Measurements from ENCODE around the gene TMEM59L. TPM values are rescaled to one million over a fixed set of nuclear protein-coding genes. Genes with fewer than 3 reads are reported as not detected.

Gene TMEM59L
- total and polyA plus RNA-seq, 9 of the 15 experiments (the other 6 are each of a cell fraction or from before 2014, with no cell fraction given) = 0.37 TPM; not detected in 8

- TF ChIP-seq RNF2 (IDR thresholded peaks at IDR 0.05) (peak; percentile 72), GTF2F1 (IDR thresholded peaks at IDR 0.05; ENCODE audit: low read depth, low read length) (no peak; the same call in 1 of the 2 replicates), ETV6 (IDR thresholded peaks at IDR 0.05; ENCODE audit: borderline replicate concordance in 1 of 2, low read depth in 2 of 2, low read length in 1 of 2) (no peak), ETV6 (CRISPR knock-in tag; IDR thresholded peaks at IDR 0.05; ENCODE audit: borderline replicate concordance) (no peak), DPF2 (IDR thresholded peaks at IDR 0.05) (peak; percentile 57; the same call in 1 of the 2 replicates), RFX1 (IDR thresholded peaks at IDR 0.05) (no peak), ETV5 (CRISPR knock-in tag; IDR thresholded peaks at IDR 0.05; ENCODE audit: low read depth) (peak; percentile 81), NR2C1 (IDR thresholded peaks at IDR 0.05) (no peak), NR2C1 (tag; IDR thresholded peaks at IDR 0.05) (no peak), FIP1L1 (IDR thresholded peaks at IDR 0.05; ENCODE audit: low read depth, low read length, poor library complexity, severe bottlenecking) (peak; percentile 82), KAT2B (IDR thresholded peaks at IDR 0.05; ENCODE audit: low read depth, low read length) (no peak), ZNF445 (CRISPR knock-in tag; IDR thresholded peaks at IDR 0.05; ENCODE audit: low read depth) (no peak), GATAD2A (IDR thresholded peaks at IDR 0.05) (peak; percentile 95), PHTF2 (CRISPR knock-in tag; IDR thresholded peaks at IDR 0.05) (no peak), ATF3 (IDR thresholded peaks at IDR 0.05) (no peak), ATF3 (CRISPR knock-in tag; conservative IDR thresholded peaks at IDR 0.05) (no peak), SP2 (IDR thresholded peaks at IDR 0.05; ENCODE audit: extremely low read depth, low read depth, low read length, poor library complexity, severe bottlenecking) (peak; percentile 89), ETS1 (conservative IDR thresholded peaks at IDR 0.05; ENCODE audit: control insufficient read depth, low read depth, low read length) (peak; percentile 14; the same call in 1 of the 2 replicates), MTA1 (IDR thresholded peaks at IDR 0.05; ENCODE audit: borderline replicate concordance) (peak; percentile 77; the same call in 1 of the 2 replicates), NCOA2 (IDR thresholded peaks at IDR 0.05; ENCODE audit: partially characterized antibody in 2 of 2) (no peak), FOXK2 (conservative IDR thresholded peaks at IDR 0.05 in 1 of 2, IDR thresholded peaks at IDR 0.05 in 1 of 2; ENCODE audit: low read depth in 2 of 2) (no peak)
- TF ChIP-seq, protein P1, sequence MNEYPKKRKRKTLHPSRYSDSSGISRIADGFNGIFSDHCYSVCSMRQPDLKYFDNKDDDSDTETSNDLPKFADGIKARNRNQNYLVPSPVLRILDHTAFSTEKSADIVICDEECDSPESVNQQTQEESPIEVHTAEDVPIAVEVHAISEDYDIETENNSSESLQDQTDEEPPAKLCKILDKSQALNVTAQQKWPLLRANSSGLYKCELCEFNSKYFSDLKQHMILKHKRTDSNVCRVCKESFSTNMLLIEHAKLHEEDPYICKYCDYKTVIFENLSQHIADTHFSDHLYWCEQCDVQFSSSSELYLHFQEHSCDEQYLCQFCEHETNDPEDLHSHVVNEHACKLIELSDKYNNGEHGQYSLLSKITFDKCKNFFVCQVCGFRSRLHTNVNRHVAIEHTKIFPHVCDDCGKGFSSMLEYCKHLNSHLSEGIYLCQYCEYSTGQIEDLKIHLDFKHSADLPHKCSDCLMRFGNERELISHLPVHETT (CRISPR knock-in tag; conservative IDR thresholded peaks at IDR 0.05 in 1 of 2, IDR thresholded peaks at IDR 0.05 in 1 of 2) = peak in 1 of 2 experiments; percentile 77; a peak in 2 of 4 replicates
- TF ChIP-seq, protein P2, sequence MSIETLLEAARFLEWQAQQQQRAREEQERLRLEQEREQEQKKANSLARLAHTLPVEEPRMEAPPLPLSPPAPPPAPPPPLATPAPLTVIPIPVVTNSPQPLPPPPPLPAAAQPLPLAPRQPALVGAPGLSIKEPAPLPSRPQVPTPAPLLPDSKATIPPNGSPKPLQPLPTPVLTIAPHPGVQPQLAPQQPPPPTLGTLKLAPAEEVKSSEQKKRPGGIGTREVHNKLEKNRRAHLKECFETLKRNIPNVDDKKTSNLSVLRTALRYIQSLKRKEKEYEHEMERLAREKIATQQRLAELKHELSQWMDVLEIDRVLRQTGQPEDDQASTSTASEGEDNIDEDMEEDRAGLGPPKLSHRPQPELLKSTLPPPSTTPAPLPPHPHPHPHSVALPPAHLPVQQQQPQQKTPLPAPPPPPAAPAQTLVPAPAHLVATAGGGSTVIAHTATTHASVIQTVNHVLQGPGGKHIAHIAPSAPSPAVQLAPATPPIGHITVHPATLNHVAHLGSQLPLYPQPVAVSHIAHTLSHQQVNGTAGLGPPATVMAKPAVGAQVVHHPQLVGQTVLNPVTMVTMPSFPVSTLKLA (conservative IDR thresholded peaks at IDR 0.05) = peak; percentile 10 to 39; a peak in 2 of 4 replicates
Observed at GRCh38 chr19:18588611-18589379, 23.9 kb upstream of the TMEM59L start, which contains the start of gene REX1BD (continued).
